K562 treated with DMSO at 1 percent for 48 hours (cell line): Measurements from ENCODE around the gene CRYGC. TPM values are rescaled to one million over a fixed set of nuclear protein-coding genes. Genes with fewer than 3 reads are reported as not detected.

Source experiments
- total RNA-seq: library from RNA; unstranded; fragments of 300-600 nt; gene quantifications from 2 replicates; pipeline ENCODE4 v1.2.3, GENCODE V29; 2022; ENCODE audit warnings: low replicate concordance; ENCODE audit errors: extremely low read depth

The CRYGC gene, protein sequence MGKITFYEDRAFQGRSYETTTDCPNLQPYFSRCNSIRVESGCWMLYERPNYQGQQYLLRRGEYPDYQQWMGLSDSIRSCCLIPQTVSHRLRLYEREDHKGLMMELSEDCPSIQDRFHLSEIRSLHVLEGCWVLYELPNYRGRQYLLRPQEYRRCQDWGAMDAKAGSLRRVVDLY
- not detected in 2 replicates for total RNA-seq

GRCh38 chr2:208129744-208130711 is at the start of gene CRYGC:
Gene CRYGC, minus strand, starts transcription at chr2:208129828. Its CDS starts 36 bp downstream, at chr2:208129792.

DNA sequence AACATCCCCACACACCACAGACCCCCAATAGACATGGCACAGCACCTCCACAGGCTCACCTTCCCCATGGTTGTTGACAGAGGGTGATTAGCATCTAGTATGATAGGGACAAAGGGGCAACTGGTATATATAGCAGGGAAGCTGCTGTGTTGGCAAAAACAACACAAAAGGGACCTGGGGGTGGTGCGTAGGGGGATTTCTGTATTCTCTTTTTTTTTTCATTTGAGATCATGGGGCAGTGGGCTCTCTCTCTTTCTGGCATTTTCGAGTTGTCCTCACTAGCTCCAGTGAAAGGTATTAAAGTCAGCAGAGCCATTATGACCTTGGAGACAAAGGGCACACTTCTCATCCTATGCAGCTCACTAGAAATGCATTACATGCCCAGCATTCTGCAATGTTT is 33.9 kb upstream of the CRYGC start, which contains the start of gene CRYGA:
Gene CRYGA, minus strand, starts transcription at position 101 of the 400 bp plus-strand sequence. Its CDS starts 33 bp downstream, at position 68.

DNA sequence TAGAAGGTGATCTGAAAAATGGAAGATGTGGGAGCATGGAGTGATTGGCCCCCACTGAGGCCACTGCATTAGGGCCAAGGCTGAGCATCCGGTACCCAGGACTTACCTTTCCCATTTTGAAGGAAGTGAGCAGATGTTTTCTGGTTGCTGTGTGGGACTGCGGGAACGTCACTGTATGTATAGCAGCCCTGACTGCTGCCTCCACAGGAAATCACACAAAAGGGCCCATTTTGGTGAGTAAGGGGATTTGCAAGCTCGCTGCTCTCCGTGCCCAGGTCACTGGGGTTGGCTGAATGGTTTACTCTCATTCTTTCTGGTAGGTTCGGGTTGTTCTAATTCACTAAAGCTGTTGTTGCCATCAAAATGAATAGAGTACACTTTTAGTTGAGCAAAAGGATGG is 16.4 kb upstream of the CRYGC start, which contains the start of gene CRYGB:
Gene CRYGB, minus strand, starts transcription at position 153 of the 400 bp plus-strand sequence. Its CDS starts 38 bp downstream, at position 115.

DNA sequence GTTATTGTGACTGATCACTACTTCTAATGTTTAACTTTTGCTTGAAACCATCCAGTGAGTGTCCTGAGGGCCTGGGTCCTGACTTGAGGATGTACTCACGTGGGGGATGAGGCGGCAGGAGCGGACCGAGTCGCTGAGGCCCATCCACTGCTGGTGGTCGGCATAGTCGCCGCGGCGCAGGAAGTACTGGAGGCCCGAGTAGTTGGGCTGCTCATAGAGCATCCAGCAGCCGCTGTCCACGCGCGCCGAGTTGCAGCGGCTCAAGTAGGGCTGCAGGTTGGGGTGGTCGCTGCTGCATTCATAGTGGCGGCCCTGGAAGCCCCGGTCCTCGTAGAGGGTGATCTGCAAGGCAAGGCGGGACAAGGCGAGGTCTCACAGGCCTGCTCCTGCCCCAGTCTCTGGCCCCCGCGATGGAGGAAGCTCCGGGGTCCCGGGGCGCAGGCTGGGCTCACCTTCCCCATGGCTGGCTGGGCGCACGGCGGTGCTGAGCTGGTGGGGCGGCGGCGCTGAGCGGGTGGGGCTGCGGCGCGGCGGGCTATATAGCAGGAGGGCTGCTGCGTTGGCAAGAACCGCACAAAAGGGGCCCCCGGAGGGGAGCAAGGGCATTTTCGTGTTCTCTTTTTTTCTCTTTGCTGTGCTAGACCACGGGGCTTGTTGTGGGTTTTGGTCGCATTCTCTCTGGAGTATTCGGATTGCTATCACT is 5.5 kb downstream of the CRYGC start, which contains the start of gene CRYGD:
Gene CRYGD, minus strand, starts transcription at position 512 of the 703 bp plus-strand sequence. Its CDS starts 51 bp downstream, at position 461.

Other genes starting within 250 kb of the CRYGC start
- not detected in 2 replicates for gene PLEKHM3, start 104.3 kb downstream of the CRYGC start, total RNA-seq
- gene CRYGD, start 5.3 kb downstream of the CRYGC start, total RNA-seq = not detected in 2 replicates
- not detected in 2 replicates for gene CRYGB, start 16.3 kb upstream of the CRYGC start, total RNA-seq
- gene CRYGA, start 33.8 kb upstream of the CRYGC start, total RNA-seq = not detected in 2 replicates
- gene C2orf80, start 60.2 kb upstream of the CRYGC start, total RNA-seq = not detected in 2 replicates
- gene IDH1, start 125.2 kb upstream of the CRYGC start, total RNA-seq = not detected in 2 replicates
- gene PIKFYVE, start 136.4 kb upstream of the CRYGC start, total RNA-seq = not detected in 2 replicates